K562 (cell line): ENCODE results near the gene SAT2. TPM values are rescaled to one million over a fixed set of nuclear protein-coding genes. Genes with fewer than 3 reads are reported as not detected.
A peak's percentile ranks its signal among the peaks of the same experiment; 100 is the strongest.

Experiments used
- BRD9 ChIP-seq: fragments of 450-650 bp; IDR thresholded peaks from 2 replicates; pipeline ENCODE4 v1.6.1; 2018; ENCODE audit warnings: low read depth; ENCODE audit not compliant: partially characterized antibody
- ELK1 ChIP-seq: sonication (generic); formaldehyde crosslinking; IDR thresholded peaks from 2 replicates; pipeline ENCODE4 v1.8.1; 2022; ENCODE audit warnings: missing genetic modification reagents
- ETV5 ChIP-seq: sonication (generic); formaldehyde crosslinking; IDR thresholded peaks from 2 replicates; pipeline ENCODE4 v1.4.0; 2020; ENCODE audit warnings: low read depth, mild to moderate bottlenecking, missing genetic modification reagents
- KDM2B ChIP-seq: fragments of 250-450 bp; sonication (Bioruptor Pico); IDR thresholded peaks from 2 replicates; pipeline ENCODE4 v1.8.0; 2021; ENCODE audit warnings: mild to moderate bottlenecking, moderate library complexity
- POLR2H ChIP-seq: IDR thresholded peaks from 2 replicates; pipeline ENCODE4 v1.6.1; 2016; ENCODE audit warnings: missing genetic modification characterization, low read depth, mild to moderate bottlenecking, control low read depth, missing compliant biosample characterization, moderate library complexity
- RBM25 ChIP-seq: fragments of 200-400 bp; formaldehyde crosslinking; IDR thresholded peaks from 2 replicates; pipeline ENCODE4 v1.6.1; 2018; ENCODE audit warnings: low read length, low read depth, moderate library complexity; ENCODE audit not compliant: severe bottlenecking
- SIN3B ChIP-seq: fragments of 450-650 bp; IDR thresholded peaks from 2 replicates; pipeline ENCODE4 v1.6.1; 2017; ENCODE audit warnings: low read depth, mild to moderate bottlenecking, moderate library complexity
- SIRT6 ChIP-seq: IDR thresholded peaks from one replicate; pipeline ENCODE4 v1.6.1; 2012; ENCODE audit warnings: low read depth, mild to moderate bottlenecking, control low read depth, inconsistent platforms, low read length, moderate library complexity
- SMARCC2 ChIP-seq: fragments of 450-650 bp; IDR thresholded peaks from 2 replicates; pipeline ENCODE4 v1.6.1; 2017; ENCODE audit warnings: antibody characterized with exemption, moderate library complexity, mild to moderate bottlenecking, low read depth
- TSHZ1 ChIP-seq: fragments of 250-450 bp; sonication (Bioruptor Pico); IDR thresholded peaks from 2 replicates; pipeline ENCODE4 v1.4.0; 2020; ENCODE audit warnings: mild to moderate bottlenecking, moderate library complexity
- ZNF347 ChIP-seq: fragments of 450-650 bp; formaldehyde crosslinking; IDR thresholded peaks from 2 replicates; pipeline ENCODE4 v1.4.0; 2020; ENCODE audit warnings: low read depth, mild to moderate bottlenecking, moderate library complexity
- ZNF354B ChIP-seq: fragments of 250-450 bp; sonication (Bioruptor Pico); IDR thresholded peaks from 2 replicates; pipeline ENCODE4 v1.4.0; 2020
- ZNF384 ChIP-seq: IDR thresholded peaks from 2 replicates; pipeline ENCODE4 v1.6.1; 2012; ENCODE audit warnings: low read depth, low read length, improper control_type of control experiment
- ZNF408 ChIP-seq: fragments of 250-450 bp; sonication (Bioruptor Pico); IDR thresholded peaks from 2 replicates; pipeline ENCODE4 v1.4.0; 2020; ENCODE audit warnings: low read depth, mild to moderate bottlenecking, moderate library complexity
- ZNF583 ChIP-seq: fragments of 250-450 bp; sonication (Bioruptor Pico); IDR thresholded peaks from 2 replicates; pipeline ENCODE4 v1.4.0; 2020
- ZNF707 ChIP-seq: fragments of 250-450 bp; sonication (Bioruptor Pico); conservative IDR thresholded peaks from 2 replicates; pipeline ENCODE4 v1.8.0; 2022; ENCODE audit warnings: inconsistent platforms, mild to moderate bottlenecking, moderate library complexity
- polyA plus RNA-seq, 8 experiments: library from polyadenylated mRNA; depleted of rRNA in 4 of 8; stranded (reverse) in 5 of 8; unstranded in 3 of 8; fragments of >200 nt; fragmentation: Nextera tagmentation in 2 of 8; fragmentation: Illumina TruSeq in 1 of 8; extraction: Ambion mirVana in 2 of 8; extraction: Trizol in 1 of 8; gene quantifications; 2 replicates each; pipeline versions ENCODE4 v1.2.1 to v1.2.3, GENCODE V29; 2011 to 2014; ENCODE audit warnings: inconsistent platforms in 1 of 8, missing spikeins in 1 of 8
- total RNA-seq, 7 experiments: library from RNA; depleted of rRNA in 6 of 7; stranded (reverse); fragments of >200 nt in 6 of 7; fragmentation: Illumina TruSeq in 2 of 7; extraction: Trizol in 2 of 7; gene quantifications; 2 replicates each; pipeline versions ENCODE4 v1.2.1 to v1.2.3, GENCODE V29; 2011 to 2021; ENCODE audit warnings: low replicate concordance in 1 of 7
- TF ChIP-seq, protein P1 (sequence below): sonication (generic); formaldehyde crosslinking; IDR thresholded peaks from 2 replicates; pipeline ENCODE4 v1.8.0; 2022; ENCODE audit warnings: mild to moderate bottlenecking, missing genetic modification reagents
- TF ChIP-seq, protein P2 (sequence below): fragments of 450-650 bp; formaldehyde crosslinking; IDR thresholded peaks from 2 replicates; pipeline ENCODE4 v1.4.0; 2020; ENCODE audit warnings: mild to moderate bottlenecking, mixed read lengths

The SAT2 gene
- total and polyA plus RNA-seq, 9 of the 15 experiments (the other 6 are each of a cell fraction or from before 2014, with no cell fraction given): 2.0 to 8.0 (median 5.3) TPM

- no peak for TF ChIP-seq SIRT6
- no peak for TF ChIP-seq ZNF408 (CRISPR knock-in tag)
- TF ChIP-seq, protein P1, sequence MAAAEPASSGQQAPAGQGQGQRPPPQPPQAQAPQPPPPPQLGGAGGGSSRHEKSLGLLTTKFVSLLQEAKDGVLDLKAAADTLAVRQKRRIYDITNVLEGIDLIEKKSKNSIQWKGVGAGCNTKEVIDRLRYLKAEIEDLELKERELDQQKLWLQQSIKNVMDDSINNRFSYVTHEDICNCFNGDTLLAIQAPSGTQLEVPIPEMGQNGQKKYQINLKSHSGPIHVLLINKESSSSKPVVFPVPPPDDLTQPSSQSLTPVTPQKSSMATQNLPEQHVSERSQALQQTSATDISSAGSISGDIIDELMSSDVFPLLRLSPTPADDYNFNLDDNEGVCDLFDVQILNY (CRISPR knock-in tag): peak; percentile 86; the same call in 1 of the 2 replicates
- no peak for TF ChIP-seq RBM25
- no peak; the same call in 1 of the 2 replicates for TF ChIP-seq ZNF583
- no peak for TF ChIP-seq ELK1 (CRISPR knock-in tag)
- TF ChIP-seq, protein P2, sequence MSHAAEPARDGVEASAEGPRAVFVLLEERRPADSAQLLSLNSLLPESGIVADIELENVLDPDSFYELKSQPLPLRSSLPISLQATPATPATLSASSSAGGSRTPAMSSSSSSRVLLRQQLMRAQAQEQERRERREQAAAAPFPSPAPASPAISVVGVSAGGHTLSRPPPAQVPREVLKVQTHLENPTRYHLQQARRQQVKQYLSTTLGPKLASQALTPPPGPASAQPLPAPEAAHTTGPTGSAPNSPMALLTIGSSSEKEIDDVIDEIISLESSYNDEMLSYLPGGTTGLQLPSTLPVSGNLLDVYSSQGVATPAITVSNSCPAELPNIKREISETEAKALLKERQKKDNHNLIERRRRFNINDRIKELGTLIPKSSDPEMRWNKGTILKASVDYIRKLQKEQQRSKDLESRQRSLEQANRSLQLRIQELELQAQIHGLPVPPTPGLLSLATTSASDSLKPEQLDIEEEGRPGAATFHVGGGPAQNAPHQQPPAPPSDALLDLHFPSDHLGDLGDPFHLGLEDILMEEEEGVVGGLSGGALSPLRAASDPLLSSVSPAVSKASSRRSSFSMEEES (CRISPR knock-in tag): no peak
- peak; percentile 95 for TF ChIP-seq POLR2H (tag)
- no peak for TF ChIP-seq ZNF384
- TF ChIP-seq ZNF707 (CRISPR knock-in tag): no peak
- peak; percentile 91 for TF ChIP-seq SIN3B
- no peak for TF ChIP-seq ZNF354B (CRISPR knock-in tag)
- no peak for TF ChIP-seq KDM2B (CRISPR knock-in tag)
- no peak for TF ChIP-seq TSHZ1 (CRISPR knock-in tag)
- TF ChIP-seq SMARCC2: no peak
- TF ChIP-seq BRD9: no peak
- TF ChIP-seq ETV5: no peak; the same call in 1 of the 2 replicates
- no peak for TF ChIP-seq ZNF347 (CRISPR knock-in tag)
These were observed 44.1 kb downstream of the SAT2 start, which contains the start of gene MPDU1 (continued) for GRCh38 chr17:7583253-7584109.
